Measurements from ENCODE around the gene SCARB1. TPM values are rescaled to one million over a fixed set of nuclear protein-coding genes. Genes with fewer than 3 reads are reported as not detected.

Gene SCARB1
- total and polyA plus RNA-seq, 9 of the 15 experiments (the other 6 are each of a cell fraction or from before 2014, with no cell fraction given), result 0.56 to 157 (median 52.8) TPM

DNA sequence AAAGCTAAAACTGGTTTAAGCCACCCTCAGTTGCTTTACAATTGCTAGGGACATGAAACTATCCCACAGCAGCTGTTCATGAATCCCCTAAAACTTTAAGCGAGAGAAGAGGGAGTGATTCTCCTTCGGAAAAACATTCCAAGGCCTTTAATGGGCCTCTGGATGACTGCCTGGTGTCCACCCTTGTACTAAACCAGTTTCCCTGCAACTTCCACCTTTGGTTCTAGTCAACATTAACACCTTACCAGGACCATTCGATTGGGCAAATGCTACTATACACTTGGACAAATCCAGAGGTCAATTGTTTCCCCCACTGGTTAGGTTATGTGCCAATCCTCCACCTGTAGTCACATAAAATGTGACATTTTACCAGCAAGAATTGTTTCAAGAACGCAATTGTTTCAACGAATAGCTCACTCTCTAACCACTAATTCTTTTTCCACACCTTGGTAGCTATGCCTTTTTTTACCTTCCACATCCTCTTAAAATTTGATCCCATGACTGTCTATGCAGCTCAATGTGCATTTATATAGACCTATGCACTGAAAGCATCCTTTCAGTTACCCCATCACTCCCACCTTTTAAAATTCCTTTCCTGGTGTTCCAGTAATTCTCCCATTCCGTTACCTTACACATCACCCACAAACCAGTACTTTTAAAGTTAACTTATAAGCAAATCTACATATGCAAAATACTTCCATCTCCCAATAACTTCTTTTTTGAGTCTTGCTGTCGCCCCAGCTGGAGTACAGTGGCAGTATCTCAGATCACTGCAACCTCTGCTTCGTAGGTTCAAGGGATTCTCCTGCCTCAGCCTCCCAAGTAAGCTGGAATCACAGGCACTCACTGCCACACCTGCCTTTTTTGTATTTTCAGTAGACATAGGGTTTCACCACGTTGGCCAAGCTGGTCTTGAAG, 47.2 kb upstream of the SCARB1 start (continued):
- TF ChIP-seq, protein P1, sequence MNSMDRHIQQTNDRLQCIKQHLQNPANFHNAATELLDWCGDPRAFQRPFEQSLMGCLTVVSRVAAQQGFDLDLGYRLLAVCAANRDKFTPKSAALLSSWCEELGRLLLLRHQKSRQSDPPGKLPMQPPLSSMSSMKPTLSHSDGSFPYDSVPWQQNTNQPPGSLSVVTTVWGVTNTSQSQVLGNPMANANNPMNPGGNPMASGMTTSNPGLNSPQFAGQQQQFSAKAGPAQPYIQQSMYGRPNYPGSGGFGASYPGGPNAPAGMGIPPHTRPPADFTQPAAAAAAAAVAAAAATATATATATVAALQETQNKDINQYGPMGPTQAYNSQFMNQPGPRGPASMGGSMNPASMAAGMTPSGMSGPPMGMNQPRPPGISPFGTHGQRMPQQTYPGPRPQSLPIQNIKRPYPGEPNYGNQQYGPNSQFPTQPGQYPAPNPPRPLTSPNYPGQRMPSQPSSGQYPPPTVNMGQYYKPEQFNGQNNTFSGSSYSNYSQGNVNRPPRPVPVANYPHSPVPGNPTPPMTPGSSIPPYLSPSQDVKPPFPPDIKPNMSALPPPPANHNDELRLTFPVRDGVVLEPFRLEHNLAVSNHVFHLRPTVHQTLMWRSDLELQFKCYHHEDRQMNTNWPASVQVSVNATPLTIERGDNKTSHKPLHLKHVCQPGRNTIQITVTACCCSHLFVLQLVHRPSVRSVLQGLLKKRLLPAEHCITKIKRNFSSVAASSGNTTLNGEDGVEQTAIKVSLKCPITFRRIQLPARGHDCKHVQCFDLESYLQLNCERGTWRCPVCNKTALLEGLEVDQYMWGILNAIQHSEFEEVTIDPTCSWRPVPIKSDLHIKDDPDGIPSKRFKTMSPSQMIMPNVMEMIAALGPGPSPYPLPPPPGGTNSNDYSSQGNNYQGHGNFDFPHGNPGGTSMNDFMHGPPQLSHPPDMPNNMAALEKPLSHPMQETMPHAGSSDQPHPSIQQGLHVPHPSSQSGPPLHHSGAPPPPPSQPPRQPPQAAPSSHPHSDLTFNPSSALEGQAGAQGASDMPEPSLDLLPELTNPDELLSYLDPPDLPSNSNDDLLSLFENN (IDR thresholded peaks at IDR 0.05; ENCODE audit: low read depth in 2 of 2, low read length in 2 of 2), result peak in 1 of 2 experiments; percentile 73; a peak in 2 of 4 replicates
- no peak for TF ChIP-seq FOS (IDR thresholded peaks at IDR 0.05; ENCODE audit: extremely low read depth, insufficient read length)
- TF ChIP-seq, protein P2, sequence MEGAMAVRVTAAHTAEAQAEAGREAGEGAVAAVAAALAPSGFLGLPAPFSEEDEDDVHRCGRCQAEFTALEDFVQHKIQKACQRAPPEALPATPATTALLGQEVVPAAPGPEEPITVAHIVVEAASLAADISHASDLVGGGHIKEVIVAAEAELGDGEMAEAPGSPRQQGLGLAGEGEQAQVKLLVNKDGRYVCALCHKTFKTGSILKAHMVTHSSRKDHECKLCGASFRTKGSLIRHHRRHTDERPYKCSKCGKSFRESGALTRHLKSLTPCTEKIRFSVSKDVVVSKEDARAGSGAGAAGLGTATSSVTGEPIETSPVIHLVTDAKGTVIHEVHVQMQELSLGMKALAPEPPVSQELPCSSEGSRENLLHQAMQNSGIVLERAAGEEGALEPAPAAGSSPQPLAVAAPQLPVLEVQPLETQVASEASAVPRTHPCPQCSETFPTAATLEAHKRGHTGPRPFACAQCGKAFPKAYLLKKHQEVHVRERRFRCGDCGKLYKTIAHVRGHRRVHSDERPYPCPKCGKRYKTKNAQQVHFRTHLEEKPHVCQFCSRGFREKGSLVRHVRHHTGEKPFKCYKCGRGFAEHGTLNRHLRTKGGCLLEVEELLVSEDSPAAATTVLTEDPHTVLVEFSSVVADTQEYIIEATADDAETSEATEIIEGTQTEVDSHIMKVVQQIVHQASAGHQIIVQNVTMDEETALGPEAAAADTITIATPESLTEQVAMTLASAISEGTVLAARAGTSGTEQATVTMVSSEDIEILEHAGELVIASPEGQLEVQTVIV (CRISPR knock-in tag; IDR thresholded peaks at IDR 0.05; ENCODE audit: borderline replicate concordance), result peak; percentile 70; the same call in 1 of the 2 replicates
- TF ChIP-seq LCOR (CRISPR knock-in tag; IDR thresholded peaks at IDR 0.05), result peak; percentile 59; the same call in 1 of the 2 replicates
- TF ChIP-seq, protein P3, sequence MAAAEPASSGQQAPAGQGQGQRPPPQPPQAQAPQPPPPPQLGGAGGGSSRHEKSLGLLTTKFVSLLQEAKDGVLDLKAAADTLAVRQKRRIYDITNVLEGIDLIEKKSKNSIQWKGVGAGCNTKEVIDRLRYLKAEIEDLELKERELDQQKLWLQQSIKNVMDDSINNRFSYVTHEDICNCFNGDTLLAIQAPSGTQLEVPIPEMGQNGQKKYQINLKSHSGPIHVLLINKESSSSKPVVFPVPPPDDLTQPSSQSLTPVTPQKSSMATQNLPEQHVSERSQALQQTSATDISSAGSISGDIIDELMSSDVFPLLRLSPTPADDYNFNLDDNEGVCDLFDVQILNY (CRISPR knock-in tag; IDR thresholded peaks at IDR 0.05), result peak; percentile 50; the same call in 1 of the 2 replicates
- peak; percentile 94 for TF ChIP-seq POLR2A (conservative IDR thresholded peaks at IDR 0.05)
- TF ChIP-seq ZBED1 (IDR thresholded peaks at IDR 0.05), result peak; percentile 45; the same call in 1 of the 2 replicates
- TF ChIP-seq WHSC1 (IDR thresholded peaks at IDR 0.05; ENCODE audit: low read length), result no peak
- no peak for TF ChIP-seq PCBP1 (IDR thresholded peaks at IDR 0.05; ENCODE audit: low read depth, low read length, poor library complexity, severe bottlenecking)
- TF ChIP-seq, protein P4, sequence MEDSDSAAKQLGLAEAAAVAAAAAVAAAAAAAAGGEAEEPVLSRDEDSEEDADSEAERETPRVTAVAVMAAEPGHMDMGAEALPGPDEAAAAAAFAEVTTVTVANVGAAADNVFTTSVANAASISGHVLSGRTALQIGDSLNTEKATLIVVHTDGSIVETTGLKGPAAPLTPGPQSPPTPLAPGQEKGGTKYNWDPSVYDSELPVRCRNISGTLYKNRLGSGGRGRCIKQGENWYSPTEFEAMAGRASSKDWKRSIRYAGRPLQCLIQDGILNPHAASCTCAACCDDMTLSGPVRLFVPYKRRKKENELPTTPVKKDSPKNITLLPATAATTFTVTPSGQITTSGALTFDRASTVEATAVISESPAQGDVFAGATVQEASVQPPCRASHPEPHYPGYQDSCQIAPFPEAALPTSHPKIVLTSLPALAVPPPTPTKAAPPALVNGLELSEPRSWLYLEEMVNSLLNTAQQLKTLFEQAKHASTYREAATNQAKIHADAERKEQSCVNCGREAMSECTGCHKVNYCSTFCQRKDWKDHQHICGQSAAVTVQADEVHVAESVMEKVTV (CRISPR knock-in tag; IDR thresholded peaks at IDR 0.05), result 0 out of 2 replicates have a peak, but pooled peaks have one; percentile 32
- no peak for TF ChIP-seq SETDB1 (IDR thresholded peaks at IDR 0.05; ENCODE audit: low read length)
- TF ChIP-seq ZFP1 (CRISPR knock-in tag; IDR thresholded peaks at IDR 0.05), result peak; percentile 79
- no peak for TF ChIP-seq HLTF (IDR thresholded peaks at IDR 0.05)
- TF ChIP-seq PCBP2 (IDR thresholded peaks at IDR 0.05; ENCODE audit: low read depth, low read length, poor library complexity, severe bottlenecking), result peak; percentile 64
- TF ChIP-seq PTRF (tag; IDR thresholded peaks at IDR 0.05), result no peak
- peak; percentile 83; the same call in 1 of the 2 replicates for TF ChIP-seq RFX7 (CRISPR knock-in tag; IDR thresholded peaks at IDR 0.05)
- TF ChIP-seq, protein P5, sequence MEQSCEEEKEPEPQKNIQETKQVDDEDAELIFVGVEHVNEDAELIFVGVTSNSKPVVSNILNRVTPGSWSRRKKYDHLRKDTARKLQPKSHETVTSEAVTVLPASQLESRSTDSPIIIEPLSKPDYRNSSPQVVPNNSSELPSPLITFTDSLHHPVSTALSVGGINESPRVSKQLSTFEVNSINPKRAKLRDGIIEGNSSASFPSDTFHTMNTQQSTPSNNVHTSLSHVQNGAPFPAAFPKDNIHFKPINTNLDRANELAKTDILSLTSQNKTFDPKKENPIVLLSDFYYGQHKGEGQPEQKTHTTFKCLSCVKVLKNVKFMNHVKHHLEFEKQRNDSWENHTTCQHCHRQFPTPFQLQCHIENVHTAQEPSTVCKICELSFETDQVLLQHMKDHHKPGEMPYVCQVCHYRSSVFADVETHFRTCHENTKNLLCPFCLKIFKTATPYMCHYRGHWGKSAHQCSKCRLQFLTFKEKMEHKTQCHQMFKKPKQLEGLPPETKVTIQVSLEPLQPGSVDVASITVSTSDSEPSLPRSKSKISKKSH (CRISPR knock-in tag; IDR thresholded peaks at IDR 0.05), result 0 out of 2 replicates have a peak, but pooled peaks have one; percentile 14
